ENCODE results near the gene TIGD6.
"Not testable (repeated sequence)": the region's sequence is repeated elsewhere in the genome, so short reads cannot be mapped to it uniquely, and the experiment has no call there.

Gene TIGD6

DNA sequence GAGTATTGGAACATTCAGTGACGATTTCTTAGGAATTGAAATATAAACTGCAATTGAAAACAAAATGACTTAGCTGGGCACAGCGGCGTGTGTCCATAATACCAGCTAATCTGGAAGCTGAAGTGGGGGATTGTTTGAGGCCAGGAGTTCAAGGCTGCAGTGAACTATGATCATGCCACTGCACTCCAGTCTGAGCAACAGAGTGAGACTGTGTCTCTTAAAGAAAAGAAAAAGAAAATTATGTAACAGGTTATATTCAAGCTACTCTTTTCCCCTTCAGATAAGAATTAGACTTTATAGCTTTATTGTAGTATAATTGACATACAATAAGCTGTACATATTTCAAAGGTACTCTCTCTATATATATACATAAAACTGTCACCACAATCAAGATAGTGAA, 33.5 kb downstream of the TIGD6 start:
- DNase-seq = no peak

DNA sequence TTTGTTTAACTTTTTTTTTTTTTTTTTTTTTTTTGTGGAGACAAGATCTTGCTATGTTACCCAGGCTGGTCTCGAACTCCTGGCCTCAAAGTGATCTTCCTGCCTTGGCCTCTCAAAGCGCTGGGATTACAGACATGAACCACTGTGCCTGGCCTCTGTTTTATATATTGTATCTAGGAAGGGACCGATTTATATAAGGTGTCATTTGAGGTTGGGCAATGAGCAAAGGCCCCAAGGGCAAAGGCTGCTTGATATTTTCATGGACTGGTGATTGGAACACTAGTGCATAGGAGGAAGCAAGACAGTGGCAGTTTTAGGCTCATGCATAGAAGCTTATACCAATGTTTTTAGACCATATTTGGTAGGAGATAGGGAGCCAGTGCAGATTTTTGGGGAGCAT, 36.7 kb downstream of the TIGD6 start:
- no peak for DNase-seq

DNA sequence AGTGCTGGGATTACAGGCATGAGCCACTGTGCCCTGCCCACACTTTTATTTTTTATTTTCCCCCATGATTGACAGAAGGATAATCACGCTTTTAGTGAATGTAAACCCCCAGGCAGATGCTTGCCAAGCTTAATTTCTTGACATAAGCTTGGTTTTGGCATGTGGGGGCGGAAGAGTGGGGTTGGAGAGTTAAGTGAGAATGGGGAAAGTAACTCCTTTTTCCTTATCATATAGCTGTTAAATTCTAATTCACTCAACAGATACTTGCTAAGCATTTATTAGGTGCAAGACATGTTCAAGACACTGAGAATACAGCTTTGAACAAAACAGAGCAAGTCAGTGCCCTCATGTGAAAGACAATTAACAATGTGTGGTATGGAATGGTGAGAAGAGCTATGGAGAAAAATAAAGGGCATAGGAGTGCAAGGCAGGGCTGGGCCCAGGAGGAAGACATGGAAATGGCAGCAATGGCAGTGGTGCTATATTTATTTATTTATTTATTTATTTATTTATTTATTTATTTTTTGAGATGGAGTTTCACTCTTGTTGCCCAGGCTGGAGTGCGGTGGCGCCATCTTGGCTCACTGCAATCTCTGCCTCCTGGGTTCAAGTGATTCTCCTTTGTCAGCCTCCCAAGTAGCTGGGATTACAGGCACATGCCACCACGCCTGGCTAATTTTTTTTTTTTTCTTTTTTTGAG, 37.7 kb downstream of the TIGD6 start:
- no peak for DNase-seq

DNA sequence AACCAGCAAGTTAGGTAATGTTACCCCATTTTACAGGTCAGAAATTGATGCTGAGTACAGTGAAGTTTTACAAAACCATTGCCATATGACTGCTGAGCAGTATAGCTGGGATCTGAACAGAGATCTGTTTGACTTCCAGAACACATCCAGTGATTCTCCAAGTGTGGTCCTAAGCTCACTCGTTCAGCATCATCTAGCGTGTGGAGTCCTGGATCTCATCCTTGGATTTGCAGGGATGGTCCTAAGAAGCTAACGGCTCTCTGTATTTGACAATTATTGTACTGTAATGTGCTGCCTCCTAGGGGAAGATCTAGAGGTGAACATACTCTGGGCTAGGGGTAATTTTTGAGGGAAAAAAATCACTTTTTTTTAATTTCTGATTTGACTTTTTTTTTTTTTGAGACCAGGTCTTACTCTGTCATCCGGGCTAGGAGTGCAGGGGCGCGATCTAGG, 38.5 kb downstream of the TIGD6 start:
- peak; percentile 57 for DNase-seq

DNA sequence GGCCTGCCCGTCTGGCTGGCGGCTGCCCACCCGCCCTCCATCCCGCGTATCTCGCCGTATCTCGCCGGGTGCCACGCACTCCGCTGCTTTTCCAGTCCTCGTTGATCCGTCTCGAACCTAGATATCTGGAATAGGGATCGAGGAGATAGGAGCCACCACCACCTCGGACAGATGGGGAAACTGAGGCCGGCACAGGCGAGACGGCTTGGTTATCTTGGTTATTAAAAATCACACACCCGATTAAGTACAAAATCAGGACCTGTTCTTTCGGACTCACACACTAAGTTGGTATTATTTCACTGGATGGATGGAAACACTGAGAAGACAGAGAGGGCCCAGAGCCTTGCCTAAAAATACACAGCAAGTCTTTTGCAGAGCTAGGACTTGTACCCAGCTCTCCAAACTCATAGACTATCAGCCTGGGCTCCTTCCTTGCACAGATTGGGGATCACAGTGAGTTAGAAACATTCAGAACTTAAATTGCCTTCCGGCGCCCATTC, 39.2 kb downstream of the TIGD6 start:
- no peak for DNase-seq

DNA sequence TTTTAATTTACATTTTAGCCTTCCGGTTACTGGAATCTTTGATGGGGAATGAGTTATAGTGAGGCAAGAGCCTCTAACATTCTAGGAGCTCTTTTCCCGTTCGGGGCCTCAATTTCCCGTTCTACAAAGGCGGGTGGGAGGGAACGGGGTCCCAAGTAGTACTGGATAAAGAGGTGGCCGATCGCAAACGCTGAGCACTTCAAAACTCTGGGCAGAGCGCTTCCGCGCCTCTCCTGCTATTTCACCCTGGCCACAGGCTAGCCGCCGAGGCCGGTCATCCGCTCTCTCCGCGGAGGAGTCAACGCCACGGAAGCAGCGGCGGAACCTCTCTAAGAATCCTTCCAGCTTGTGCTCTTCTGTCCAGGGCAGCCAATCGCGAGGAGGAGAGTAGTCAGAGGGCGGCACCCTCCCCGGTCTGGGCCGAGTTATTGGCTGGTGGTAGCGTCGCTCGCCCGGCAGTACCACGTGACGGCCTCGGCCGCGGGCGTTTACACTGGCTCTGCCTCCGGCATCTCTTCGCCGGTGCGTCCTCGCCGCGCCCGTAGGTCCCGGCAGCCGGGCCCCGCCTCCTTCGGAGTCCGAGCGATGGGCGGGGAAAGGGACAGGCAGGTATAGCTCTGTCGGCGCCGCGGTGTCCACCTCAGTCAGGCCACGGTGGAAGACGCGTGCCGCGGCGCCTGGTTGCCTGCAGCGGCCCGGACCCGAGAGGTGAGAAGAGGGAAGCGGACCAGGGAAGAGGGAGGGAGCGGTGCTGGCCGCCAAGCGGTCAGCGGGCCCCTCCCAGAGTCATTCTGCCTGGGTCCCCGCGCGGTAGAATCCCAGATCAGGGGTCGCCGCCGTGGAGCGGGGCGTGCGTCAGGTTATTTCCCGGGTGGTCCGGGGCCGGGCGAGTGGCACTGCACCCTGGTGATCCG, 39.9 kb downstream of the TIGD6 start, which contains the start of gene SLC26A2:
Gene SLC26A2, plus strand, starts transcription at position 487 of the 914 bp plus-strand sequence. CDS start 16,895 bp downstream, outside the sequence.
- peak; percentile 98 for DNase-seq

DNA sequence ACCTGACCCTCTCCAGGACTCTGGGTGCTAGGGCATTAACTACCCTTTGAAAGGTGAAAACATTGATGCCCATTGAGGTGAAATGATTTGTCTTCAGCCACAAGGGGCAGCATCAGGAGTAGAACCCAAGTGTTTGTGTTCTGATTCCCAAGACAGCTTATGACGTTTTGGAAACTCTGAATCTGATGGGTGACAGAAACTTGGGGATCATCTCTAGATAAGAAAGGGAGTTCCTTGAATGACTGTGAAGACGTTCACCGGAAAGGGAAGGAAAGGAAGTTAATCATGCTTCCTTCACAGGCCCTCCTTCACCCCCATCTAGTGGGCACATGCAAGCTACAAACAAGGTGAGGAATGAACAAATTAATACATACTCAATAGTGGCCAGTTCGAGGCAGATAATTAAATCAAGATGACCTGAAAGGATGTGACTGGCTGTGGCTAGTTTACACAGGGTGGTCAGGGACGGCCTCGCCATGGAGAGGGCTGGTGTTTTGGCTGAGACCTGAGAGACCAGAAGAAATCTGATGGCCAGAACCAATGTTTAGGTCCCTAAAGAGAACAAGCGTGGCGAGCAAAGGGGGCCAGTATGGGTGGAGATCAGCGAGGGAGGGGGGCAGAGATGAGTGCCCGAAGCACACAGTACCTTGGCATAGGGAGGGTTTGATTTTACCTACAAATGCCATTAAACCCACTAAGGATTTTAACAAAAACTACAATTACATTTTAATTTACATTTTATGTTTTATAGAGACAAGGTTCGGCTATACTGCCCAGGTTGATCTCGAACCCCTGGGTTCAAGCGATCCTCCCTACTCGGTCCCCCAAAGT, 40.8 kb downstream of the TIGD6 start:
- peak; percentile 67 for DNase-seq

DNA sequence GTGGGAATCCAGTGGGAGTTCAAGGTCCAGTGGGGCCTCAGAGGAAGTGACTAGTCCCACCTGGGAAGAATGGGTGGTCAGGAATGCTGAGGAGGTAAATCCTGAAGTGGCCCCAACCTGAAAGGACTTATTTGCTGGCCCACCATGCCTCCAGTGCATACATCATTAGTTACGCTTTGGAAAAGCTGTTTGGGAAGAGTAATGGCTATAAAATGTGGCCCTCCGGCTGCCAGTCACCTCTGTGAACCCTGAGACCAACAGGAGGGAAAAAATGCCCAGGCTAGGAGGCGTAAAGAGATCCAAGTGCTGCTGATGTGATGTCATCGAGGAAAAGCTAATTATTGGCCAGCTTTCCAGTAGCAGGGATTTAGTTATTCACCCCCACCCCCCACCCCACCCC, 42.6 kb downstream of the TIGD6 start:
- DNase-seq = no peak

DNA sequence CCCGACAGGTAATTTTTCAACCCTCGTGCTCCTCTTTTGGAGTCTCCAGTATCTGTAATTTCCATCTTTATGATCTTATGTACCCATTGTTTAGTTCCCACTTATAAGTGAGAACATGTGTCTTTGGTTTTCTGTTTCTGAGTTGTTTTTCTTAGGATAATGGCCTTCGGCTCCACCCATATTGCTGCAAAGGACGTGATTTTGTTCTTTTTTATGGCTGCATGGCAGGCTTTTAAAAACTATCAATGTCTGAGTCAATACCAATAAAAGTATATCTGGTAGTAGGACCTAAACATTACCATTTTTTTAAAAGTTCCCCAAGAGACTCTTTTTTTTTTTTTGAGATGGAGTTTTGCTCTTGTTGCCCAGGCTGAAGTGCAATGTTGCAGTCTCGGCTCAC, 43.8 kb downstream of the TIGD6 start:
- DNase-seq = no peak

DNA sequence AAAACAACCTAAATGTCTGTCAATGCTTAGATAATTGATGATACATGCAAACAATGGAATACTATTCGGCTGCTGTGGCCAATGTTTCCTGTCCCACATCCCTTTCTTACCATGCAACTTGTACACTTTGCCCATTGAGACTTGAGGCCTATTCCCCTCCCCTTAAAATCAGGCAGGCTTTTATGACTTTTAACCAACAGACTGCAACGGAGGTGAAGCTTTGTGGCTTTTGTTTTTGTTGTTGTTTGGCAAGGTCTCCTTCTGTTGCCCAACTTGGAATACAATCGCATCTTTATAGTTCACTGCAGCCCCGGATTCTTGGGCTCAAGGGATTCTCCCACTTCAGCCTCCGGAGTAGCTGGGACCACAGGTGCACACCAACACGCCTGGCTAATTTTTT, 45.7 kb downstream of the TIGD6 start:
- no peak for DNase-seq

DNA sequence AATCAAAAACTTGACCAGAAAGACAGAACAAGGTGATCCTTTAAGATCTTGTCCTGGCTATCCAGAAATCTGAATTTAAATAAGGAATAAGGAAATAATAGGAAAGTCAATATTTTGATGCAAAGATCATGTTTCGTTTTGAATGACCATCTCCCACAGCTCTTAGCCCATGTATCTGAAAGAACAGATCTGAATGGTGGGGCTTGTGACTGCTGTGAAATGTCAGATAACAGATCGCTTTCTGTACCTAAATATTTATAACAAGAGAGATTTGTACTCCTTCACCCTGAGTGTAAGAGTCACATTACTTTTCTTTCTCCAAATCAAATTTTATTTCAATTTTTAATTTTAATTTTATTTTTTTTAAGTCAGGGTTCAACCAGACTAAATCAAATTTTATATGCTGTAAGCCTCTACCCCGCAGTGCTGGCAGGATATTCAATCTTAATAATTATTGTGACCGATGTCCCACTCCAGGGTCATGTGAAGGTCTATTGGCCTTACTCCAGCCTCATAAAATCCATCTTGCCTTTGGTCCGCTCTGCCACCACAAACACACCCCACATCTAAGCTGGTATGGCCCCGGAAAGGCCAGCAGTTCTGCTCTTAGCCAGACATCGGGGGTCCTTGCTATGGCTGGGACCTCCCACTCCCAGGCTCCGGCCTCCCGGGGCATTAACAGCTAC, 46.9 kb downstream of the TIGD6 start:
- DNase-seq = no peak

DNA sequence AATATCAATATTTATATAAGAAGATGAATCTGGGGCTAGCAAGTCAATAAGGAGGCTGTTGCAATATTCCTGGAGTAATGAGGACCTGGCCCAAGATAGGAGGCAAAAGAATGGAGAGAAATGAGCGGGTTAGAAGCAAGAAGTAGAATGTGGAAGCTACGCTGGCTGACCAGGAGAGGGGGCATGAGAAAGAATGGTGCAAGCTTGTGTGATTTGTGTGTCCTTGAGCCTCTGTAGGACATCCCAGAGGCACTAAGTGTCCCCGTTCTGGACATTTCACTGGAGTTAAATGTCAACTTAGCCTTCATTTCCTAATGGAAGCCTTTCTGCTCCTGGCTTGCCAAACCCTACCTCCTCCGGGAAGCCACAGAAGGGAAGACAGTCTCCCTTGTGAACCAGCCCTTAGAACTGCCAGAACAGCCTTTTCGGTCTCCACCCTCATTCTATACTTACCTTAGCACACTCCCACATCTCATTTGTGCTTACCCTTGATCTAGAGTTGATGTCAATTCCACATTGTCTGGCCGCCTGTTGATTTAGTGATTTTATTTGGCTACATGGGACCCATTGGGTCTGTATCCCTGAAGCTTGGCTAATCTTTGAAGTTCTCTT, 49.2 kb downstream of the TIGD6 start:
- DNase-seq = no peak

DNA sequence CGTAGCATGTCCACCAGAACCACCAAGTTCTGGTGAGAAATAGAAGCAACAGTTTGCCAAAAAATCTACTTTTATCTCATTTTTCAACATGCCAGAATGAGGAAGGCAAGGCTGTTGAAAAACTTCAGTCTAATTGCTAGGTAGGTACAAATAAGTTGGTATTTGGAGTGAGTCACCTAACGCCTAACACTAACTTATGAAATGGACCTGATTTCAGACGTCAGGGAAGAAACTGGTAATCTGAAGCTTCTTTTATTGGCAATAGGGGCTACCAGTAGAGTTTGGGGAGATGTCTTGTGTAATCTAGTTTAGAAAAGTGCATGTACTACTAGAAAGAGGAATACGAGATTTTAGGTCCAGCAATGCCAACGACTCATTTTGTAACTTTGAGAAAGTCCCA, 51.5 kb downstream of the TIGD6 start:
- no peak for DNase-seq

DNA sequence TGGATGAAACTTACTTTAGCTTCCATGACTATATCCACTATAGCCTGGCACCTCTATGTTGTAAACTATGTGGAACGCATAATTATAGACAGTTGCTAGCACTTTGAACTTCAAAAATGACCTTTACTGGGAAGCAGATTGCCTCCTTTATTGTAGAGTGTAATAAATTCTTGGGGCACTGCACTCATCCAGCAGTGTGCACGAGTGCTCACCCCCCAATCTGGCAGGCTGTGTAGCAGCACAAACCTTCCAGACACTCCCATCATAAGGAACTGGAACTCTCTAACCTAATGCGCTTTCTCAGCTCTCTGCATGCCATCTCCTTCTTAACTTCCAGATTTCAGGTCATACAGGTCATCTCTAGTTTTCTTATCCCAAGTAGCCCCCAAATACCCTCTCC, 54.3 kb downstream of the TIGD6 start:
- DNase-seq = no peak

DNA sequence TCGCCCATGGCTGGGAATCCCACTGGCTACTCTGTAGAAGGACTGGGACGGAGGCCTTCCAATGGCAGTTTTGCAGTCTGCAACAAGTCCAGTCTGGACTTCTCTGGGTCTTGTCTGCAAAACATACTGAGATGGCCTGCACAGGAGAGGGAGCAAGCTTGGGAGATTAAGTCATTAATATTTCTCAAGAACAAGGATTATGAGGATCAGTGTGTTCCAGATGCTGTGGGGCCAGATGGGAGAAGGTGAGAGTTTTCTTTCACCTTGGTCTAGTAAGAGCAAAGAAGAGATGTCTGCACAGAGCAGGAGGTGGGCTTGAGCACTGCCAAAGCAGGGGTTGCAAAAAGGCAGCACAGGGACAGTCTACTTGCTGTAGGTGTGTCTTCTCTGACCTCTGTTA, 55.8 kb downstream of the TIGD6 start, which contains the start of gene PDE6A:
Gene PDE6A, minus strand, starts transcription at position 128 of the 400 bp plus-strand sequence. Its CDS starts 120 bp downstream, at position 8.
- no peak for DNase-seq

DNA sequence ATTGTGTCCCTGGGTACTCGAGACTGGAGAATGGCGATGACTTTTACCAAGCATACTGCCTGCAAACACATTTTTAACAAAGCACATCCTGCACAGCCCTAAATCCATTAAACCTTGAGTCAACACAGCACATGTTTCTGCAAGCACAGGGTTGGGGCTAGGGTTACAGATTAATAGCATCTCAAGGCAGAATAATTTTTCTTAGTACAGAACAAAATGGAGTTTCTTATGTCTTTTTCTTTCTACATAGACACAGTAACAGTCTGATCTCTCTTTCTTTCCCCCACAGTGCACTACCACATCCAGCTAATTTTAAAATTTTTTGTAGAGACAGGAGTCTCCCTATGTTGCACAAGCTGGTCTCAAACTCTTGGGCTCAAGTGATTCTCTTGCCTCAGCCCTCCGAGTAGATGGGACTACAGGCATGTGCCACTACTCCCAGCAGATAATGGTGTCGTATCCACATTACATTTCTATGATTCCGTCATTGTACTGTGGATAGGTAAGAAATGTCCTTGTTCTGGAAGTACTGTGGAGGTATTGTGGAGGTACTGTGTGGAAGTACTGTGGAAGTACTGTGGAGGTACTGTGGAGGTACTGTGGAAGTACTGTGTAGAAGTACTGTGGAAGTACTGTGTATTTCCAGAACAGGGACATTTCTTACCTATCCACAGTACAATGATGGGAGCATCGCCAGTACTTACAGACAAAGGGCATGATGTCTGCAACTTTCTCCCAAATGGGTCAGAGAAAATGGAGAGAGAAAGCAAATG, 57.1 kb downstream of the TIGD6 start:
- DNase-seq = not testable (repeated sequence)

All from eye (tissue), 1 donor.